Endothelial cell of hepatic sinusoid (primary cell): ENCODE measurements around the gene ADCY4.

Source experiments
- in situ Hi-C: cut with HindIII; loops from 2 replicates; pipeline ENCODE4 v1.10.0; 2017; ENCODE audit warnings: low sequenced_read_pairs

Gene ADCY4

GRCh38 chr14:24280797-24281460, 53.9 kb downstream of the ADCY4 start:
- in situ Hi-C loops, result no loop called here

- in situ Hi-C loops, result loop anchor here (5.0 kb wide), 1 partner anchor 58 kb away; the partner anchor contains the start of genes ADCY4 and RIPK3
Observed at GRCh38 chr14:24279301-24280186, 55.3 kb downstream of the ADCY4 start.

DNA sequence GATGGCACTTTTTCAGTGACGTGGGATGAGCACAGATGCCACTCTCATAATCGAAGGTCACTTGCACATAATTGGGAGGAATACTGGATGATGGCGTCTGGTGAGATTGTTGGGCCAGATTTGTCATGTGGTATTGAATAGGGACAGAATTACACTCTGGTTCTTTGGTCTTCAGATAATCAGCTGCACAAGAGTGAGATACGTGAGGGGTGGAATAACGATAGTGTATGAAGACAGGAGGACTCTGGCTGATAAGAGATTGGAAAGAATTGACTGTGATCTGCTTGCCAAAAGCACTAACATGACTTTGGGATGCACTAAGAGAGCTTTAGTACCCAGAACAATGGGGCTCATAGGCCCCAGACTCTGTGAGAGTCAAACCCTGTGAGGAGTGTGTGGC, 56.4 kb downstream of the ADCY4 start:
- in situ Hi-C loops, result loop anchor here (5.0 kb wide), 1 partner anchor 59 kb away; the partner anchor contains the start of genes ADCY4 and RIPK3

DNA sequence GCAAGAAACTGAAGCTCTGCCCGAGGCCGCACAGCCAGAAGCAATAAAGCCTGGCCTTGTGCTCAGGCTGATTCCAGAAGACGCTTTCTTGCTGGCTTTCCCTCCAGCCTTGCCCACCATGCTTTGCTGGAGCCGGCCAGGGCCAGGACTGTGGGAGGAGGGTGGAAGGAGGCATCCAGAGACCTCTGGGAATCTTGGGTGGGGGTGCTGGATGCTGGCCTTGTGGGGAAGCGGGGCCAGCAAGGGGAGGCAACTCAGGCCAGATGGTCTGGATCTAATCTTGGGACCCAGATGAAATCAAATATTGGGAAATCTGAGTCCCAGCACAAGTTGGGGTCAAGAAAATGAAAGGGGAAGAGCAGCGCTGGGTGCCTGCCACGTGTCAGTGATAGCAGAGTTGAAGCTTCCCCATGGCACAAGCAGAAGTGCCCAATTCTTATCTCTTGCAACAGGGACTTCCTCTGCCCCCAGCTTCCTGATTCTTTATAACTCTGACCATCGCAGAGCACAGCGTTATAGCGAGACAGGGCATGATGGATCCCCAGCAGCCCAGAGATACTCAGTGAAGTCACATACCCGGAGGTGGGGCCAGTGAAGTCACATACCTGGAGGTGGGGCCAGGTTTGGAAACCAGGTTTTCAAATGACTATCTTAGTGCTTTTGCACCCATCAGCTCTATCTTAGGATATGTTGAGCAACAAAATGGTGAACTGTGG, 57.1 kb downstream of the ADCY4 start:
- in situ Hi-C loops, result loop anchor here (5.0 kb wide), 1 partner anchor 60 kb away; the partner anchor contains the start of genes ADCY4 and RIPK3

DNA sequence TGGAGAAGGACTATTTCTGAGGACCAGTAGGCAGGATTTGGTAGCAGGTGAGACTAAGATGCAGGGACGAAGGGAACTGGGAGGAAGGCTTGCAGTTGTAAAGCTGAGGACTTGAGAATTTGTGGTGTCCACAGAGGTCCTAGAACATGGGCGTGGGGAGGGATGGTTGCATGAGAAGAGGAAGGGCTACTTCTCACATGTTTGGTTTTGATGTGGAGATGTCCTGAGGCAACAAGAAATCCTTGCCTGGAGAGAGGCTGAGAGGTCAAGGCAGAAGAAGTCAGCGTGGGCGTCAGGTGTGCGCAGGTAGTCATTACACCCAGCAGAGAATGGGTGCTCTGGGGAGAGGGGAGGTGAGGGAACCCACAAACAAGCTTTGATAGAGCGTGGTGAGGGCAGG, 57.8 kb downstream of the ADCY4 start:
- in situ Hi-C loops, result loop anchor here (5.0 kb wide), 1 partner anchor 60 kb away; the partner anchor contains the start of genes ADCY4 and RIPK3

GRCh38 chr14:24274101-24274543, 60.7 kb downstream of the ADCY4 start:
- in situ Hi-C loops, result no loop called here

- in situ Hi-C loops, result no loop called here
Observed at GRCh38 chr14:24273422-24273998, 61.4 kb downstream of the ADCY4 start.

DNA sequence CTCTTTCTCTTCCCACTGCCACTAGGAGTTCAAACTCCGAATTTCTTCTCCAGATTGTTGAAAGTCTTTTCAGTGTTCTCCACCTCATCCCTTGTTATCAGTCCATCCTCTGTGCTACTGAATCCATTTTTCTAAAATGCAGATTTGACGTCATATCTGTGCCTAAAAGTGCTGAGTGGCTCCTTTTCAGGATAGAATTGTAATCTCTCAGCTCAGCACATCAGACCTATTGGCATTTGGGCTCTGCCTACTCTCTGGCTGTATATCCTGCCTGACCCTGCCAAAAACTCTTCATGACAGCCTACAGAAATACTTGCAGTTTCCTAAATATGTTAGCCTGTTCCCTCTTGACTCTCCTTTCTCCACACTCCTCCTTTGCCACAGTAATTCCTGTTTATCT, 62.4 kb downstream of the ADCY4 start:
- in situ Hi-C loops, result no loop called here

DNA sequence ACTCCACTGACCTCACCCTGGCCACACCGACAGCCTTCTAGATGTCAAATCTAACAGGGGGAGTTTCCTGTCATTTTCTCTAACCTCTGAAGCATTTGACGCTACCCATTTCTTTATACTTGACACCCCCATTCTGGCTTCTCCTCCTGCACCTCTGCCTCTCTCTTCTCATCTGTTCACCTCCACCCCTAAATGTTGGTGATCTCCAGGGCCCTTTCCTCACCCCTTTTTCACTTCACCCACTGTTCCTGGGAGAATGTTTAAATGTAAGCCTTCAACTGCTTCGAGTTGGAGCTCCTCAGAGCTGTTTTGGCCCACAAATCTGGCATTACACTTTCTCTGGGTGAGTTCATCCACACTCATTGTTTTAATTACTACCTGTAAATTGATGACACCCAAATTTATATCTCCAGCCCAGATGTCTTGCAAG, 63.0 kb downstream of the ADCY4 start:
- in situ Hi-C loops, result no loop called here

DNA sequence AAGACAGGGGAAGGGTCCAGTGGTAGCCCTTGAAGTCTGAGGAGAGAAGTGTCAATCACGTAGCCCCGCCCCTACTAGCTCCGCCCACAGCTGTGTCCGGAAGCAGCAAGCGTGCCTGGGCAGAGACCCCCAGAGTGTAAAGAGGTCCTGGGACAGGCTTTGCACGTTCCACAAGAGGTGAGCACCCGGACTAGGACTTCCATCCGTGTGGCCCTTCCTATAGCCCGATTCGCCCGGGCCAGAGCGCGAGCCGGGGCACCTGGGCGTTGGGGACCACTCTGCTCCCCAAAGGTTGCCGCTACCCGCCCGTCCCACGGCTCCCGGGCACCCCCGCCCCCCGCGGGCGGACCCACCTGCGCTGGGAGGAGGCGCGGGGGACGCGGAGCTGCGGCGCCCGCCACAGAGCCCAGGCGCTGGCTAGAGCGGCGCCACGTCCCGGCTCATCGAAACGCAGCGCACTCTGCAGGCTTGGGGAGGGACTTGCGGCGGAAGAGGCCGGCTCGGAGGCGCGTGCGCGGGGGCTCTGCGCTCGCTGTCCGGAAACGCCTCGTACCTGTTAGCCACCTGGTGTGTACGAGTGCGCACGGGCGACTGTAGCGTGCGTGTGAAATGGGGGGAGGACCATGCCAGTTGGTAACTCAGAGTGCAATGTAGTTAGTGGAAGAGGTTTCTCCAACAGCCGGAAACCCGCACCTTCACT, 63.6 kb downstream of the ADCY4 start, which contains the start of gene RABGGTA:
Gene RABGGTA (minus strand): TSS at position 464 of the 700 bp plus-strand sequence. CDS start 482 bp downstream, outside the sequence.
- in situ Hi-C loops, result no loop called here

DNA sequence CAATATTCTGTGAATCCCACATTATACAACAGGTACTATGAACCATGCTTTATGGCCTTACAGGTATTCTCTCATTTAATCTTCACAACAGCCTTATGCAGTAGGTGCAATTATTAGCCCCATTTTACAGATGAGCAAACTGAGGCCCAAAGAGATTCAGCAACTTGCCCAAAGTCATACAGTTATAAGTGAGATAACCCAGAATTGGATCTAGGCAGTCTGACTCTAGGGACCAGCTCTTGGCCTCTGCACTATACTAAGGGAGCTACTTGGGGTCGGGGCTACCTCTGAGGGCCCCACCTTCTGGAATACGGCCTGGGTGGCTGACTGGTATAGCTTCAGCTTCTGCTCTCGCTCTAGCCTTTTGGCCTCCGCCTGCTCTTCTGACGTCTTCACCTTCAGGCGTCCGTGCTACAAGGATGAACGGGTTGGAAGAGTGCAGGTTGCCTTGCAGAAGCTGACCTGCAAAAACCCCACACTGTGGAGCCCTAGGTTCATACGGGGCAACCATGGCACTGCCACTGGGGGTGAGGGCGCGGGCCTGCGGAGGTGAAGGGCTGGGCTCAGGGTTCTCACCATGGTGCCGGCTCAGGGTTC, 64.2 kb downstream of the ADCY4 start:
- in situ Hi-C loops, result no loop called here

DNA sequence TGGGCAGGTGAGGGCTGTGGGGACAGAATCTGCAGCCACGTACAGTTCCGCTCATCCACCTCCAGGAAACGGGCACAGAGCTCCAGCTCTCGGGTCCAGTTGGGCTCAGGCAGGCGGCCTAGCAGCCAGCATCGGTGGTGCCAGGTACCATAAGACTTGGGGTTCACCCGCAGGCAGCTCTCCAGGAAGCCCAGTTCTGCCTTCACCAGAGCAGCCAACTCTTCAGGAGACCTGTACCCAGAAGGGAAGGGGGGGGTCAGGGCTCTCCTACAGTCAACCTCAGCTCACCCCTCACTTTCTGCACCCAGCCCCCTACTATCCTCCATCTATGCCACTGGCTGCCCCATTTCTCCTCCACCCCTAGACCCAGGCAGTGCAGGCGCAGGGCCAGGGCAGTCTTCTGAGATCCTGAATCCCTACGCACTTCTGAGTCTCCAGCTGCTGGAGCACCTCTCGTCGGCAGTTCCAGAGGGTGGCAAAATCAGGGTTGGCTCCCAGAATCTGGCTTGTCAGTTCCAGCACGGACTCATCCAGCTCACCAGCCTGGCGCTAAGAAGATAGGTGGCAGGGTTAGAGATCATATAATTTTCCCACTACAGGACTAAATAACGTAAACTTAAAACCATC, 64.8 kb downstream of the ADCY4 start:
- in situ Hi-C loops, result loop anchor here (5.0 kb wide), 1 partner anchor 63 kb away; the partner anchor contains the start of gene TSSK4

DNA sequence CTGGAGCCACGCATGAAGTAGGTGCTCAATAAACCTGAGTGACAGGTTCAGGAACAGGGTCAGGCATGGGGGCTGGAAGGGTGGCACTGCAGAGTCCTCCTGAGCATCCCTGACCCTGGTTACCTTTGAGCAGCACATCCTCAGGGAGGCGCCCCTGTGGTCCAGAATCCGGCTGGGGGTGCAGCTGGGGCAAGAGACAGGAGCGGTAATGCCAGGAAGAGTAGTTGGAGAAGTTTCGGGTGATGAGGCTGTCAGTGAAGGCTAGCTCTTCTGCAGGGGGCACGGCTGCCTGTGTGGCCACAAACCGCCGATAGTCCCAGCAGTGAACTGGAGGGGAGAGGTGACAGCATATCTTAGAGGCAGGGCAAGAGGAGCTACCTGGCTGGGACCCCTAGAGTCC, 65.5 kb downstream of the ADCY4 start:
- in situ Hi-C loops, result loop anchor here (5.0 kb wide), 1 partner anchor 62 kb away; the partner anchor contains the start of gene TSSK4
